ENCODE data around the gene PIPOX.

PIPOX gene

GRCh38 chr17:29102741-29103181 is 59.8 kb downstream of the PIPOX start:
- no peaks in the 10 kb centered on the region for H3K4me1 ChIP-seq (ENCODE audit: low read length)
- H3K9me3 ChIP-seq (replicated peaks; ENCODE audit: insufficient read depth, low read length): no peaks in the 10 kb centered on the region
- no peaks in the 10 kb centered on the region for H3K36me3 ChIP-seq (replicated peaks; ENCODE audit: insufficient read depth, low read length)
- no peaks in the 10 kb centered on the region for H3K27me3 ChIP-seq (replicated peaks; ENCODE audit: insufficient read depth, low read length)
- H3K9me2 ChIP-seq (replicated peaks; ENCODE audit: insufficient read depth, low read length): no peaks in the 10 kb centered on the region
- H3K4me2 ChIP-seq (ENCODE audit: low read depth, low read length): no peak overlapping the region
- no peak overlapping the region for H3K4me3 ChIP-seq (ENCODE audit: low read length)
- no peak for DNase-seq
- no peak overlapping the region for H2AFZ ChIP-seq (ENCODE audit: low read length)
- TF ChIP-seq, protein P1, sequence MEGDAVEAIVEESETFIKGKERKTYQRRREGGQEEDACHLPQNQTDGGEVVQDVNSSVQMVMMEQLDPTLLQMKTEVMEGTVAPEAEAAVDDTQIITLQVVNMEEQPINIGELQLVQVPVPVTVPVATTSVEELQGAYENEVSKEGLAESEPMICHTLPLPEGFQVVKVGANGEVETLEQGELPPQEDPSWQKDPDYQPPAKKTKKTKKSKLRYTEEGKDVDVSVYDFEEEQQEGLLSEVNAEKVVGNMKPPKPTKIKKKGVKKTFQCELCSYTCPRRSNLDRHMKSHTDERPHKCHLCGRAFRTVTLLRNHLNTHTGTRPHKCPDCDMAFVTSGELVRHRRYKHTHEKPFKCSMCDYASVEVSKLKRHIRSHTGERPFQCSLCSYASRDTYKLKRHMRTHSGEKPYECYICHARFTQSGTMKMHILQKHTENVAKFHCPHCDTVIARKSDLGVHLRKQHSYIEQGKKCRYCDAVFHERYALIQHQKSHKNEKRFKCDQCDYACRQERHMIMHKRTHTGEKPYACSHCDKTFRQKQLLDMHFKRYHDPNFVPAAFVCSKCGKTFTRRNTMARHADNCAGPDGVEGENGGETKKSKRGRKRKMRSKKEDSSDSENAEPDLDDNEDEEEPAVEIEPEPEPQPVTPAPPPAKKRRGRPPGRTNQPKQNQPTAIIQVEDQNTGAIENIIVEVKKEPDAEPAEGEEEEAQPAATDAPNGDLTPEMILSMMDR (IDR thresholded peaks at IDR 0.05; ENCODE audit: low read length): no peak
- no peak for TF ChIP-seq EZH2 (optimal IDR thresholded peaks at IDR 0.05; ENCODE audit: low read depth, low read length)
- no peak overlapping the region for H3K9ac ChIP-seq (ENCODE audit: low read length)
- no peaks in the 10 kb centered on the region for H4K20me1 ChIP-seq (ENCODE audit: insufficient read depth, low read length)
- H3K27ac ChIP-seq (ENCODE audit: low read length): no peak overlapping the region
- no peaks in the 10 kb centered on the region for H3K79me2 ChIP-seq (ENCODE audit: low read length)
- H3F3A ChIP-seq (ENCODE audit: insufficient read depth, low read length): no peaks in the 10 kb centered on the region

- Histone ChIP-seq H3F3A (ENCODE audit: insufficient read depth, low read length) (no peaks in the 10 kb centered on the region), H2AFZ (ENCODE audit: low read length) (no peak overlapping the region), H3K4me2 (ENCODE audit: low read depth, low read length) (no peak overlapping the region), H3K36me3 (replicated peaks; ENCODE audit: insufficient read depth, low read length) (no peaks in the 10 kb centered on the region), H4K20me1 (ENCODE audit: insufficient read depth, low read length) (no peaks in the 10 kb centered on the region), H3K4me1 (ENCODE audit: low read length) (no peaks in the 10 kb centered on the region), H3K27me3 (replicated peaks; ENCODE audit: insufficient read depth, low read length) (no peaks in the 10 kb centered on the region), H3K79me2 (ENCODE audit: low read length) (no peaks in the 10 kb centered on the region), H3K9me3 (replicated peaks; ENCODE audit: insufficient read depth, low read length) (no peaks in the 10 kb centered on the region), H3K4me3 (ENCODE audit: low read length) (no peak overlapping the region), H3K9me2 (replicated peaks; ENCODE audit: insufficient read depth, low read length) (no peaks in the 10 kb centered on the region), H3K27ac (ENCODE audit: low read length) (no peak overlapping the region), H3K9ac (ENCODE audit: low read length) (no peak overlapping the region)
- no peak for TF ChIP-seq EZH2 (optimal IDR thresholded peaks at IDR 0.05; ENCODE audit: low read depth, low read length)
- no peak for TF ChIP-seq EZH2phosphoT487 (IDR thresholded peaks at IDR 0.05; ENCODE audit: low read length)
- TF ChIP-seq, protein P1 (IDR thresholded peaks at IDR 0.05; ENCODE audit: low read length): no peak
- DNase-seq: no peak
These were observed 60.4 kb downstream of the PIPOX start for GRCh38 chr17:29103341-29103740.

Measured in MM.1S (cell line).